A549 (cell line): ENCODE results near the gene ECI1. TPM values are rescaled to one million over a fixed set of nuclear protein-coding genes. Genes with fewer than 3 reads are reported as not detected.

Source experiments
- ATAC-seq, 2 experiments: fragments of 200-7000 bp in 1 of 2; fragments of >200 bp in 1 of 2; cut with Nextera tagmentation in 1 of 2; cut with Tn5 transposase in 1 of 2; 3 replicates each; pipeline versions ENCODE4 v1.8.0 to v1.9.1; 2018 to 2020; ENCODE audit warnings: mild to moderate bottlenecking in 1 of 2, moderate library complexity in 1 of 2
- CTCF ChIA-PET: fragments of 300-600 bp; sonication (Branson Sonifier 250); formaldehyde crosslinking; extraction: SDS; loops from one replicate; lab custom pipeline; 2021; ENCODE audit warnings: antibody characterized with exemption, inconsistent platforms; lab: Yijun Ruan, JAX
- POLR2A ChIA-PET: fragments of 350-600 bp; formaldehyde crosslinking; extraction: SDS; loops from one replicate; lab custom pipeline; 2021; ENCODE audit warnings: antibody characterized with exemption, inconsistent platforms; lab: Yijun Ruan, JAX
- DNase-seq, 2 experiments: peaks; one replicate each; pipeline versions ENCODE4 v3.0.0 to v3.0.0-alpha.2; 2011 to 2016; ENCODE audit warnings: low read depth in 1 of 2, low spot score in 1 of 2
- FAIRE-seq: peaks from 2 replicates; lab custom pipeline; 2011; peaks lifted over from hg19 to GRCh38; lab: Jason Lieb, UNC
- H3K27ac ChIP-seq, 2 experiments: fragments of >200 bp; sonication (Bioruptor Twin); formaldehyde crosslinking; 3 replicates each; pipeline ENCODE4 v1.5.1; 2016 to 2017
- H3K4me1 ChIP-seq: fragments of >200 bp; sonication (Bioruptor Twin); formaldehyde crosslinking; 3 replicates; pipeline ENCODE4 v1.6.1; 2016
- H3K4me2 ChIP-seq: fragments of >200 bp; sonication (Bioruptor Twin); formaldehyde crosslinking; 3 replicates; pipeline ENCODE4 v1.6.1; 2016
- H3K4me3 ChIP-seq: fragments of >200 bp; sonication (Bioruptor Twin); formaldehyde crosslinking; 3 replicates; pipeline ENCODE4 v1.5.1; 2016
- H3K9me3 ChIP-seq: fragments of >200 bp; sonication (Bioruptor Twin); formaldehyde crosslinking; 3 replicates; pipeline ENCODE4 v1.6.1; 2016
- EHF ChIP-seq: fragments of 250-450 bp; sonication (Bioruptor Pico); IDR thresholded peaks from 2 replicates; pipeline ENCODE4 v1.5.0; 2020; ENCODE audit warnings: mild to moderate bottlenecking
- EP300 ChIP-seq, 2 experiments: fragments of >200 bp; sonication (Bioruptor Twin); formaldehyde crosslinking; IDR thresholded peaks; 2 replicates in 1 of 2; 3 replicates in 1 of 2; pipeline ENCODE4 v1.6.1; 2016 to 2017
- ESRRA ChIP-seq: fragments of 150-350 bp; IDR thresholded peaks from 2 replicates; pipeline ENCODE4 v1.6.1; 2014; ENCODE audit warnings: mild to moderate bottlenecking, low read length, borderline replicate concordance
- FOSB ChIP-seq: fragments of 250-450 bp; sonication (Bioruptor Pico); IDR thresholded peaks from 2 replicates; pipeline ENCODE4 v1.5.0; 2020; ENCODE audit warnings: mild to moderate bottlenecking, moderate library complexity
- HEYL ChIP-seq: fragments of 250-450 bp; sonication (Bioruptor Pico); IDR thresholded peaks from 2 replicates; pipeline ENCODE4 v1.8.0; 2021; ENCODE audit warnings: mild to moderate bottlenecking, moderate library complexity
- MYC ChIP-seq: IDR thresholded peaks from 2 replicates; pipeline ENCODE4 v1.6.1; 2012; ENCODE audit warnings: mild to moderate bottlenecking, inconsistent platforms, low read length, improper control_type of control experiment, borderline replicate concordance
- NFE2L2 ChIP-seq: fragments of 150-350 bp; conservative IDR thresholded peaks from 2 replicates; pipeline ENCODE4 v1.6.1; 2014; ENCODE audit warnings: low read length
- NPAS2 ChIP-seq: fragments of 250-450 bp; sonication (Bioruptor Pico); IDR thresholded peaks from 2 replicates; pipeline ENCODE4 v1.8.0; 2022; ENCODE audit warnings: mild to moderate bottlenecking, moderate library complexity, borderline replicate concordance
- NR3C1 ChIP-seq: fragments of >200 bp; sonication (Bioruptor Twin); formaldehyde crosslinking; IDR thresholded peaks from 3 replicates; pipeline ENCODE4 v1.6.1; 2017
- POLR2A ChIP-seq: IDR thresholded peaks from 2 replicates; pipeline ENCODE4 v1.6.1; 2012; ENCODE audit warnings: mild to moderate bottlenecking, low read length
- RAD21 ChIP-seq, 2 experiments: fragments of >200 bp in 1 of 2; sonication (Bioruptor Twin) in 1 of 2; formaldehyde crosslinking in 1 of 2; IDR thresholded peaks in 1 of 2; conservative IDR thresholded peaks in 1 of 2; 2 replicates in 1 of 2; 3 replicates in 1 of 2; pipeline ENCODE4 v1.6.1; 2012 to 2018; ENCODE audit warnings: inconsistent platforms in 1 of 2
- ZNF302 ChIP-seq: fragments of 250-450 bp; sonication (Bioruptor Pico); IDR thresholded peaks from 2 replicates; pipeline ENCODE4 v1.9.0; 2021; ENCODE audit warnings: inconsistent platforms, mild to moderate bottlenecking, moderate library complexity
- WGBS: methylation state at CpG from one replicate; pipeline ENCODE4 v1.1.6; 2017; ENCODE audit errors: missing lambda C conversion rate; 5-methylcytosine and 5-hydroxymethylcytosine counted together
- polyA plus RNA-seq, 4 experiments: library from polyadenylated mRNA; depleted of rRNA in 3 of 4; stranded (reverse); fragments of >200 nt; fragmentation: RNase III in 1 of 4; extraction: RNeasy Plus Mini Kit Qiagen cat#74134 plus additional on column Dnase treatment in 1 of 4; gene quantifications; 2 replicates in 3 of 4; 3 replicates in 1 of 4; pipeline ENCODE4 v1.2.3, GENCODE V29; 2011 to 2017
- TF ChIP-seq, protein P1 (sequence below): fragments of 200-600 bp; sonication (generic); IDR thresholded peaks from 2 replicates; pipeline ENCODE4 v1.6.1; 2016; ENCODE audit warnings: antibody characterized with exemption, mild to moderate bottlenecking, moderate library complexity
- TF ChIP-seq, protein P2 (sequence below): fragments of >200 bp; sonication (Bioruptor Twin); formaldehyde crosslinking; IDR thresholded peaks from 3 replicates; pipeline ENCODE4 v1.5.1; 2016
- TF ChIP-seq, protein P3 (sequence below): fragments of 150-350 bp; IDR thresholded peaks from 2 replicates; pipeline ENCODE4 v1.6.1; 2014; ENCODE audit warnings: low read depth, mild to moderate bottlenecking, low read length
- TF ChIP-seq, protein P4 (sequence below): fragments of 450-650 bp; IDR thresholded peaks from 2 replicates; pipeline ENCODE4 v1.6.1; 2014; ENCODE audit warnings: antibody characterized with exemption

ECI1 gene
- polyA plus RNA-seq, 2 of the 4 experiments (the other 2 are of a cell fraction) = 41.5 to 47.9 TPM

DNA sequence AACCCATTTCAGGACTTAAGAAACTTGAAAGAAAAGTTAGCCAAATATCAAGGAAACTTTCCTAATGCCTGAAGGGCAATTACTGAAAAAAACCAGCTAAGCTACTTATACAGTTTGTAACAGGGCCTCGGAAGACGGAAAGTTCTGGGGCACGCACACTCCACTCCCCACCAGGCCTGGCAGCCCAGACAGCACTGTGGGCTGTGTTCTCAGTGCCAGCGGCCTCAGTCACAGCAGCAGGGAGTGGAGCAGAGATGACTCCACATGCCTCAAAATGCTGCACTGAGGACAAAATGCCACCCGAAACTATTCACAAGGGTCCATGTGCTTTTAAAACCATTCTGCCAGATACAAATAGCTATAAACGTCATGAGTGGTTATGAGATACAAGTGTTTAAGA lies 6.3 kb upstream of the ECI1 start:
- Histone ChIP-seq H3K4me1 (peaks cover 3% of the 10 kb centered on the region), H3K4me2 (no peak overlapping the region), H3K27ac (no peak overlapping the region), H3K4me3 (no peak overlapping the region), H3K9me3 (no peaks in the 10 kb centered on the region)
- ChIA-PET POLR2A (no interaction called here), CTCF (interaction anchor here (0.9 to 1.5 kb wide), 6 partner anchors 13 to 156 kb away, joined by 3 to 7 read pairs (median 3); no protein-coding TSS in a partner anchor)
- no peak for ATAC-seq
- FAIRE-seq = no peak
- TF ChIP-seq HEYL (no peak), NR3C1 (no peak), EHF (CRISPR knock-in tag) (no peak), ESRRA (no peak), NPAS2 (CRISPR knock-in tag) (no peak), POLR2A (no peak), MYC (no peak), RAD21 (conservative IDR thresholded peaks at IDR 0.05 in 1 of 2, IDR thresholded peaks at IDR 0.05 in 1 of 2) (no peak), NFE2L2 (no peak), FOSB (CRISPR knock-in tag) (no peak), ZNF302 (CRISPR knock-in tag) (no peak)
- TF ChIP-seq, protein P1, sequence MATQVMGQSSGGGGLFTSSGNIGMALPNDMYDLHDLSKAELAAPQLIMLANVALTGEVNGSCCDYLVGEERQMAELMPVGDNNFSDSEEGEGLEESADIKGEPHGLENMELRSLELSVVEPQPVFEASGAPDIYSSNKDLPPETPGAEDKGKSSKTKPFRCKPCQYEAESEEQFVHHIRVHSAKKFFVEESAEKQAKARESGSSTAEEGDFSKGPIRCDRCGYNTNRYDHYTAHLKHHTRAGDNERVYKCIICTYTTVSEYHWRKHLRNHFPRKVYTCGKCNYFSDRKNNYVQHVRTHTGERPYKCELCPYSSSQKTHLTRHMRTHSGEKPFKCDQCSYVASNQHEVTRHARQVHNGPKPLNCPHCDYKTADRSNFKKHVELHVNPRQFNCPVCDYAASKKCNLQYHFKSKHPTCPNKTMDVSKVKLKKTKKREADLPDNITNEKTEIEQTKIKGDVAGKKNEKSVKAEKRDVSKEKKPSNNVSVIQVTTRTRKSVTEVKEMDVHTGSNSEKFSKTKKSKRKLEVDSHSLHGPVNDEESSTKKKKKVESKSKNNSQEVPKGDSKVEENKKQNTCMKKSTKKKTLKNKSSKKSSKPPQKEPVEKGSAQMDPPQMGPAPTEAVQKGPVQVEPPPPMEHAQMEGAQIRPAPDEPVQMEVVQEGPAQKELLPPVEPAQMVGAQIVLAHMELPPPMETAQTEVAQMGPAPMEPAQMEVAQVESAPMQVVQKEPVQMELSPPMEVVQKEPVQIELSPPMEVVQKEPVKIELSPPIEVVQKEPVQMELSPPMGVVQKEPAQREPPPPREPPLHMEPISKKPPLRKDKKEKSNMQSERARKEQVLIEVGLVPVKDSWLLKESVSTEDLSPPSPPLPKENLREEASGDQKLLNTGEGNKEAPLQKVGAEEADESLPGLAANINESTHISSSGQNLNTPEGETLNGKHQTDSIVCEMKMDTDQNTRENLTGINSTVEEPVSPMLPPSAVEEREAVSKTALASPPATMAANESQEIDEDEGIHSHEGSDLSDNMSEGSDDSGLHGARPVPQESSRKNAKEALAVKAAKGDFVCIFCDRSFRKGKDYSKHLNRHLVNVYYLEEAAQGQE = no peak
- TF ChIP-seq, protein P2, sequence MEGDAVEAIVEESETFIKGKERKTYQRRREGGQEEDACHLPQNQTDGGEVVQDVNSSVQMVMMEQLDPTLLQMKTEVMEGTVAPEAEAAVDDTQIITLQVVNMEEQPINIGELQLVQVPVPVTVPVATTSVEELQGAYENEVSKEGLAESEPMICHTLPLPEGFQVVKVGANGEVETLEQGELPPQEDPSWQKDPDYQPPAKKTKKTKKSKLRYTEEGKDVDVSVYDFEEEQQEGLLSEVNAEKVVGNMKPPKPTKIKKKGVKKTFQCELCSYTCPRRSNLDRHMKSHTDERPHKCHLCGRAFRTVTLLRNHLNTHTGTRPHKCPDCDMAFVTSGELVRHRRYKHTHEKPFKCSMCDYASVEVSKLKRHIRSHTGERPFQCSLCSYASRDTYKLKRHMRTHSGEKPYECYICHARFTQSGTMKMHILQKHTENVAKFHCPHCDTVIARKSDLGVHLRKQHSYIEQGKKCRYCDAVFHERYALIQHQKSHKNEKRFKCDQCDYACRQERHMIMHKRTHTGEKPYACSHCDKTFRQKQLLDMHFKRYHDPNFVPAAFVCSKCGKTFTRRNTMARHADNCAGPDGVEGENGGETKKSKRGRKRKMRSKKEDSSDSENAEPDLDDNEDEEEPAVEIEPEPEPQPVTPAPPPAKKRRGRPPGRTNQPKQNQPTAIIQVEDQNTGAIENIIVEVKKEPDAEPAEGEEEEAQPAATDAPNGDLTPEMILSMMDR = no peak
- TF ChIP-seq, protein P3, sequence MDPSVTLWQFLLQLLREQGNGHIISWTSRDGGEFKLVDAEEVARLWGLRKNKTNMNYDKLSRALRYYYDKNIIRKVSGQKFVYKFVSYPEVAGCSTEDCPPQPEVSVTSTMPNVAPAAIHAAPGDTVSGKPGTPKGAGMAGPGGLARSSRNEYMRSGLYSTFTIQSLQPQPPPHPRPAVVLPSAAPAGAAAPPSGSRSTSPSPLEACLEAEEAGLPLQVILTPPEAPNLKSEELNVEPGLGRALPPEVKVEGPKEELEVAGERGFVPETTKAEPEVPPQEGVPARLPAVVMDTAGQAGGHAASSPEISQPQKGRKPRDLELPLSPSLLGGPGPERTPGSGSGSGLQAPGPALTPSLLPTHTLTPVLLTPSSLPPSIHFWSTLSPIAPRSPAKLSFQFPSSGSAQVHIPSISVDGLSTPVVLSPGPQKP = no peak
- TF ChIP-seq, protein P4, sequence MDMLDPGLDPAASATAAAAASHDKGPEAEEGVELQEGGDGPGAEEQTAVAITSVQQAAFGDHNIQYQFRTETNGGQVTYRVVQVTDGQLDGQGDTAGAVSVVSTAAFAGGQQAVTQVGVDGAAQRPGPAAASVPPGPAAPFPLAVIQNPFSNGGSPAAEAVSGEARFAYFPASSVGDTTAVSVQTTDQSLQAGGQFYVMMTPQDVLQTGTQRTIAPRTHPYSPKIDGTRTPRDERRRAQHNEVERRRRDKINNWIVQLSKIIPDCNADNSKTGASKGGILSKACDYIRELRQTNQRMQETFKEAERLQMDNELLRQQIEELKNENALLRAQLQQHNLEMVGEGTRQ = no peak
- WGBS = 91% methylated on average over 6 of the region's 6 CpGs
- no peak for DNase-seq

DNA sequence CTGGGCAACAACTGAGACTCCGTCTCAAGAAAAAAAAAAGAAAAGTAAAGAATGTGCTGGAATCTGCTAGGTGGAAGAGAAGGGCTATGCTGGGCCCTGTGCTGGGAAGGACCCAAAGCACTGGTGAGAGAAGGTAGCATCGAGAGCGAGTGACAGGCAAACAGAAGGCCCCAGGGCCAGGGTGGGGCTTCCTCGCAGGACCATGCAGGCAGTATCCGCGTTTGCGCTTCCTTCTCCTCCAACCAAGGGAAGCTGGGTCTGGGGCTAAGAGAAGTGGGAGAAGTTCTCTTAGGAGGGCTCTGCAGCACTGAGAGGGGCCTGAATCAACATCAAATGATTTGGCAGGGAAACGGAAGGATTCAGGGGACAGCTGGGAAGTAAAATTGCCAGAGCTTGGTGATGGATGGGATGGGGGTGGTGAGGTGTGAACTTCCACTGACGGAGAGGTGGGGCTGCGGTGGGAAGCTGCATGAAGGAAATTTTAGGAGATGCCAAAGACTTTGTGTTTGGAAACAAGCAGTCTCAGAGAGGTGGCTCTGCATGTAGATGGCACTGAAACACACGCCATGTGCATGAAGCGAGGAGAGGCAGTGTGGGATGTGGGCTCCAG lies 5.2 kb upstream of the ECI1 start:
- Histone ChIP-seq H3K4me3 (no peak overlapping the region), H3K4me1 (peaks cover 14% of the 10 kb centered on the region), H3K4me2 (no peak overlapping the region), H3K9me3 (no peaks in the 10 kb centered on the region), H3K27ac (no peak overlapping the region)
- ChIA-PET CTCF (interaction anchor here (1.0 to 1.6 kb wide), 4 partner anchors 14 to 157 kb away, joined by 3 to 7 read pairs (median 3); no protein-coding TSS in a partner anchor), POLR2A (no interaction called here)
- DNase-seq = no peak
- 91% methylated on average over 12 of the region's 12 CpGs for WGBS
- no peak for FAIRE-seq
- no peak for TF ChIP-seq EP300 (IDR thresholded peaks at IDR 0.05)
- no peak for TF ChIP-seq NR3C1
- no peak for ATAC-seq
